Measurements from ENCODE around the gene CTSD.

CTSD gene

DNA sequence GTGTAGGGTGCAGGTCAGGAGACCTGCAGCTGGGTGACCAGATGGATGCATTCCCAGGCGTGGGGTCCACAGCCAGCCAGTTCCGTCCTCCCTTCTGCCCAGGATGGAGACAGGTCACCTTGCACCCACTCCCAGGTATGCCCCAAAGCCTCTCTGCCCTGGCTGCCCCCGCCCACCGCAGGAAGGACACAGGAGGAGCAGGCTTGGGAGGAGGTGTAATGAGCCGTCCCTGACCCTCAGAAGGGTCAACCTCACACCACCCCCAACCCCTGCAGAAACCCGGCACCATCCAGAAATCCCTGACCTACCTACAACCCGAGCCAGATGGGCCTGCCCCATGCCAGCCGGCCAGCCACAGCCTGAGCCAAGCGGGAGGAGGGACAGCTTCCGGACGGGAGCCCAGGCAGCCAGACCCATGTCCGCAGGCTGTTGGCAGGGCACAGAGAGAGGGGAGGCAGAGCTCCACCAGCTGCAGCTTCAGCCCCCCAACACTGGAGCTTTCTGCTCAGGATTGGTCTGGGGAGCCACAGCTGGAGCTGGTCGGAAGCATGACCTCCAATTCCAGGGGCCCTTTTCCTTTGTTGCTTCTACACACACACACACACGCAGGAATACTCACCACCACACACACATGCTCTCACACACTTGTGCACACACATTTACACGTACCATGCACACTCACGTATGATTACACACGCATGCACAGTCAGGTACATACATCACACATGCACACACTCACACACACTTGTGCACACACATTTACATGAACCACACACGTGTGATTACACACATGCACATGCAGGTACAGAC is 18.6 kb downstream of the CTSD start:
- no peak for DNase-seq (ENCODE audit: low read depth in 2 of 2)

DNA sequence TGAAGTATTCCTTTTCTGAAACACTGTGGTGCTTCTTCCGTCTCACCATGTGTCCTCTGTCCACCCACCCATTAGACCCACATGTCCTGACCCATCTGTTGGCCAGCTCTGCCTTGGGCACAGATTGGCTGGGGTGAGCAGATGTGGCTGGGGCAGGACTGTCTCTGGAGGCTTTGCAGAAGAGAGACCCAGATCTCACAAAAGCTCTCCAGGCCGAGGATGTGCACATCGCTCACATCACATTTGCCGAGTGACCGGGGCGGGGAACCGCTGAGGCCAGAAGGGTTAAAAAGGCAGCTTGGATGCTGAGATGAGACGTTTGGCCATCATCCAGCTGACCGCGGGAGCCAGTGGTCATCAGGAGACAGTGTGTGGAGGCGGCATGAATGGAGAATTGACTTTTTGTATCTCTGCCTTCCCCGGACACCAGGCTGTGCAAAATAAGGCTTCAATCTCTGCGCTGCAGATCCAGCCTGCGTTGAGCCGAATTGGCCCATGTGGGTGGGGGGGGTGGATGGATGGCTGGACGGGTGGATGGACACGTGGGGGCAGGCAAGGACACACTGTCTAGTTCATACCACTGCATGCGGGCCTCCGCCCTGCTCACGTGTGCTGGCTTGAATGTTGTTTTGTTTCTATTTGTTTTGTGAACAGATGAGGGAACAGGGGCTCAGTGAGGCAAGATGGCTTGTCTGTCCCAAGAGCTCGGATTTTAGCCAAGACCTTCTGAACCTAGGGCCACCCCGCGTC is 19.4 kb downstream of the CTSD start:
- DNase-seq (ENCODE audit: low read depth in 2 of 2), result no peak

DNA sequence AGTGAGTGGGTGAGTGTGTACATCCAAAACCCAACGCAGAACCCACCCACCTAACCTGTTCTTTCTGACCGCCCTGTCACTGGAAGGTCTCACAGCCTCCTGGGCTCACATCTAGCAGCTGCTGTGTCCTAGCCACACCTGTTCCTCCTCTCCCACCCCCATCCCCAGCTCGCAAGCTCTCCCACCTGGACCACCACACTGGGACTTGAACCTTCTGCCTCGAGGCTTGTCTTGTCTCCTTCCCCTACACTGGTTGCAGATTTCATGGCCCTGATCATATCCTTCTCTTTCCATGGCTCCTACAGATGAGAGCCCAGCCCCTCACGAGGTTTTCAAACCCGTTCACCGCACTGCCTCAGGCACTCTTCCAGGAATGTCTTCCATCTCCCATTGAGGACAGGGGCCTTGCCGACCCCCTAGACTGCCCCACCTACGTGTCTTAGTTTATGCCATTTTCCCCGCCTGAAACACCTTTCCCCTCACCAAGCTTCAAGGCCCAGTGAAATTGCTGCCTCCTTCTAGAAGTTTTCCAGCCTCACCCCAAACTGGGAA is 20.1 kb downstream of the CTSD start:
- no peak for DNase-seq (ENCODE audit: low read depth in 2 of 2)

DNA sequence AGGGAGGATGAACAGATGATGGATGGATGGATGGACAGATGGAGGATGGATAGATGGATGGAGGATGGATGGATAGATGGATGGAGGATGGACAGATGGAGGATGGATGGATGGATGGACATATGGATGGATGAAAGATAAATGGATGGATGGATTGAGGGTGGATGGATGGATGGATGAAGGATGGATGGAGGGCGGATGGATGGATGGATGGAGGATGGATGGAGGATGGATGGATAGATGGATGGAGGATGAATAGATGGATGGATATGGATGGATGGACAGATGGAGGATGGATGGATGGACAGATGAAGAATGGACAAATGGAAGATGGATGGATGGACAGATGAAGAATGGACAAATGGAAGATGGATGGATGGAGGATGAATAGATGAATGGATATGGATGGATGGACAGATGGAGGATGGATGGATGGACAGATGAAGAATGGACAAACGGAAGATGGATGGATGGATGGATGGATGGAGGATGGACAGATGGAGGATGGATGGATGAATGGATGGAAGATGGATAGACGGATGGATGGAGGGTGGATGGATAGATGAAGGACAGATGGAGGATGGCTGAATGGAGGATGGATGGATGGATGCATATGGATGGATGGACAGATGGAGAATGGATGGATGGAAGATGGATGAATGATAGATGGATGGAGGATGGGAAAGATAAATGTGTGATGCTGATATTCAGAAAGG is 20.7 kb downstream of the CTSD start:
- DNase-seq (ENCODE audit: low read depth in 2 of 2), result no peak

DNA sequence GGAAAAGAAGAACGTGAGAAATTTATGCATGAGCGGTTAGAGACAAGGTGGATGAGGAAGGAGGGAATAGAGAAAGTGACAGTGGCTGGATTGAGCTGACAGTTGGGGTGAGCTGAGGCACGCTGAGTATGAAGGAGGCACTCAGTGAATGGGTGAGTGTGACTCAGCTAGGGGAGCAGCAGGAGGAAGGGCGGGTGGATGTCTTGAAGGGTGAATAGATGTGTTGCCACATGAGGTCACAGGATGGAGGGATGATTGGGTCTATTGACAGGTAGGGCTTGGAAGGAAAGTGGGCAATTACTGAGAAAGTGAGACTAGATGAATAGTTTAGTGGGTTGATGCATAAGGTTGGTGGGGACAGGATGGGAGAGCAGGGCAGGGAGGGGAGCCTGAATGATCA is 21.4 kb downstream of the CTSD start:
- DNase-seq (ENCODE audit: low read depth in 2 of 2), result no peak

DNA sequence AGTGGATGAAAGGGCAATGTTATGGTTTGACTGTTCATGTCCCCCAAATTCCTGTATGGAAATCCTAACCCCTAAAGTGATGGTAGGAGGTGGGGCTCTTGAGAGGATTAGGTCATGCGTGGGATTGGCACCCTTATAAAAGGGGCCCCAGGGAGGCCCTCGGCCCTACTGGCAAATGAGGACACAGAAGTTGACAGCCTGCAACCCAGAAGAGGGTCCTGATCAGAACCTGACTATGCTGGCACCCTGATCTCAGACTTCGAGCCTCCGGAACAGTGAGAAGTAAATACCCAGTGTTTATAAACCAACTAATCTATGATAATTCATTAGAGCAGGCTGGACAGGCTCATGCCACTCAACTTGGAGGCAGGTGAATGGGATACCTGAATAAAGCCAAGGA is 22.0 kb downstream of the CTSD start:
- no peak for DNase-seq (ENCODE audit: low read depth in 2 of 2)

DNA sequence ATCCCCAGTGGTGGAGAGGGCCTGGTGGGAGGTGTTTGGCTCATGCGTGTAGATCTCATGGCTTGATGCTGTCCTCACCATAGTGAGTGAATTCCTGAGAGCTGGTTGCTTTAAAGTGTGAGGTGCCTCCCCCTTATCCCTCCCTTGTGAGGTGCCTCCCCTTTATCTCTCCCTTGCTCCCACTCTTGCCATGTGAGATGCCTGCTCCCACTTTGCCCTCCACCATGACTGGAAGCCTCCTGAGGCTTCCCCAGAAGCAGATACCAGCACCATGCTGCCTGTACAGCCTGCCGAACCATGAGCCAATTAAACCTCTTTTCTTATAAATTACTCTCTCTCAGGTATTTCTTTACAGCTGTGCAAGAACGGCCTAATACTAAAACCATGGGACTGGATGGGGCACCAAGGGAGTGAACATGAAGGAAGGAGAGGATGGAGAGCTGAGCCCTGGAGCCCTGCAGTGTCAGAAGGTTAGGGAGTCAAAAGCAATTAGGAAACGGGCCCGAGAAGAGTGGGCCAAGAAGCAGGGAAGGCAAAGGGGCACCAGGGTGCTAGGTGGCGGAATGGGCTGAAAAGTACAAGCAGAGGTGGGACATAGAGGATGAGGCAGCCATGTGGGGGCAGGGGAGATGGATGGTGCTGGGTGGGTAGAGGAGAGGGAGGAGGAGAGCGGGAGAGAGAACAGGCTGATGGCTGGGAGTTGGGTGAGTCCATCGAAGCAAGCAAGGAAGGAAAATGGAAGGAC is 22.8 kb downstream of the CTSD start:
- DNase-seq (ENCODE audit: low read depth in 2 of 2), result no peak

DNA sequence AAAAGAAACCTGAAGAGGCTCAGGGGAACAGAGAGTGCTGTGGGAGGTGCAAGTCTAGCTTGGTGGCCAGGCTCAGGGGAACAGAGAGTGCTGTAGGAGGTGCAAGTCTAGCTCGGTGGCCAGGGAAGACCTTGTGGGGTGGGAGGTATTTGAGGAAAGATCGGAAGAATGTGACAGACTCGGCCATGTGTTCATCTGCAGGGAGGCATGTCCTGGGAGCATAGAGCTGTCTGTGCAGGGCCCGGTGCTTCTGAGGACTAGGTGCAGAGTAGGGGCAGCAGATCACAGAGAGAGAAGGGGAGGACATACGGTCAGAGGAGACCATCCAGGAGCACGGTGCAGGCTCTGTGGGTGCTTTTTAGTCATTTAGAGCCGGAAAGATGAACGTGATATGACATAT is 24.2 kb downstream of the CTSD start:
- no peak for DNase-seq (ENCODE audit: low read depth in 2 of 2)

DNA sequence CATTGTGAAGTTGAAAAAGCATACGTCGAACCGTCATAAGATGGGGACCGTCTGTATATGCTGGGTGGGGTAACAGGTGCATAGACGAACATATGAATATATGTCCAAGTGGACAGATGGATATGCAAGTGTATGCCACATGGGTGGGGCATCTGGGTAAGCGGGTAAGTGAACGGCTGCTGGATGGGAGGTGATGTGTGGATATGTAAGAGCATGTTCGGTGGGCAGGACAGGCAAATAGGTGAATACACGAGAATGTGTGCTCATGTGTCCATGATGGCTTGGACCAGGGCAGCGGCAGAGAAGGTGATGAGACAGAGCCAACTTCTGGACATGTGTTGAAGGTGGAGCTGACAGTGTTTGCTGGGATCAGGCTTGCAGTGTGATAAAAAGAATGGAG is 25.3 kb downstream of the CTSD start:
- no peak for DNase-seq (ENCODE audit: low read depth in 2 of 2)

DNA sequence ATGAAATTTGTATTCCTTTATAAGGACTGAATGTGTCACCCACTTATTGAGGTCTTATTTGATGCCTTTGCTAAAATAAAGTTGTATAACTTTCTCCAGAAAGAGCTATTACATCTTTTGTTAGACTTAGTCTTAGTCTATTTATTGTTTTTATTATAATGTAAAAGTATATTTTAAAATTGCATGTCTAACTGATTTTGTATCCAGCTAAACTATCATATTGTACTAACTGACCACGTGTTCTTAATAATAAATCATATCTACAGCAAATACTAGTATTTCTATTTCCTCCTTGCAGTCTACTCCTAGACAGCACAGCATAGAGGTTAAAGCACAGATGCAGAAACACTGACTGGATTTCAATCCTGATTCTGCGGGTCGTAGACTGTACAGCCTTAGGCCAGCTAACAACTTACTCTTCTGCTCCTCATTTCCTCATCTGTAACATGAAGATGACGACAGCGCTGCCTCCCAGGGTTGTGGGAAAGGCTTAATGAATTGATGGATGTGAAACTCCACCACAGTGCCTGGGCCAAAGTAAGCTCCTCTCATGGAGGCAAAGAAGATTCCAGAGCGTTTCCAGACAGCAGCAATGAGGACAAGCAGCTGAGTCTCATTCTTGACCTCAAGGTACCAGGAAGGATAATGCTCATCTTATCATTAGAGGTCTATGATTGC is 26.5 kb downstream of the CTSD start:
- DNase-seq (ENCODE audit: low read depth in 2 of 2), result no peak

DNA sequence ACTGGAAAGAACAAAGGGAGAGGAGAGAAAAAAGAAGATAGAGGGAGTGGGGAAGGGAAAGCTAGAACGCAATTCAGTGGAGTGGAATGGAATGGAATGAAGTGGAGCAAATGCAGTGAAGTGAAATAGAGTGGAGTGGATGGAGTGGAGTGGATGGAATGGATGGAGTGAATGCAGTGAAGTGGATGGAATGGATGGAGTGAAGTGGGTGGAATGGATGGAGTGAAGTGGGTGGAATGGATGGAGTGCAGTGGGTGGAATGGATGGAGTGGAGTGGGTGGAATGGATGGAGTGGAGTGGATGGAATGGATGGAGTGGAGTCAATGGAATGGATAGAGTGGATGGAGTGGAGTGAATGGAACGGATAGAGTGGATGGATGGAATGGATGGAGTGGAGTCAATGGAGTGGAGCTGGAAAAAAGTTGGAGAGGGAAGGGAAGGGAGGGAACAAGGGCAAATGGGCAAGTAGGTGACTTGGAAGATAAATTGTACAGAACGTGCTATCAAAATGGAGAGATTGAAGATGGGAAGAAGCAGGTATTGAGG is 27.2 kb downstream of the CTSD start:
- no peak for DNase-seq (ENCODE audit: low read depth in 2 of 2)

DNA sequence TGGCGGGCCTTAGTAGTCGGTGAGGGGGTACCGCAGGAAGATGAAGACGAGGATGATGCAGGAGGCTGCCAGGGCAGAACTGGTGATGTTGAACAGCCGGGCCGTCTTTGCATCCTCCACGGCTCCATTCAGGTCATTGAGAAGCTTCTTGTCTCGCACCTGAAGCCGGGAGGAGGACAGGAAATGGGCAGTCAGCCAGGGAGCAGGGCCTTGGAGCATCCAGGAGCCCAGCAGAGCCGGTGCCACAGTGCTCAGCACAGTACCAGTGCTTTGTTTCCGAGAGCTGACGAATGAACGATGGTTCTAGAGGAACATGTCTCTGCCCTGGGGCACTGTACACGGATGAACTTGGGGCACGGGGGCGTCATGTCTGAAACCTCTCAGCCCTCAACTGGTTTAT is 28.5 kb downstream of the CTSD start:
- no peak for DNase-seq (ENCODE audit: low read depth in 2 of 2)

DNA sequence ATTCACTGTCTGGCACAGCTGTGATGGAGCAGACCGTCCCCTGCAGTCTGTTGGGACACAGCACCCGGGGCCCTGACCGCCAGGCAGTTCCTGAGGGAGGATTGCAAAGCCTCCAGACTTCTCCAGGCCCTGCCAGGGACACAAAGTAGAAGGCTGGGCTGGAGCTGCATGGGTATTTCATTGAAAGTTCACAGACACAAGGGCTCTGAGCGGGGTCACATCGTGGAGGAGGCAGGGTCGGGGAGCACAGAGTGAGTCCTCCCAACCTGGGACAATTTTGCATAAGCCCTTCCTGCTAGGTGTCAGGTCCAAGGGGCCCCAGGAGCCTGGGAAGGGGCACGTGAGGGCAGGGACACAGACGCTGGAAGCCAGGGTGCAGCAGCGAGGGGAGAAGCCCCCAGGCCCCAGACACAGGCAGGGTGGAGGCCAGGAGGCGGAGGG is 29.1 kb downstream of the CTSD start:
- DNase-seq (ENCODE audit: low read depth in 2 of 2), result no peak

DNA sequence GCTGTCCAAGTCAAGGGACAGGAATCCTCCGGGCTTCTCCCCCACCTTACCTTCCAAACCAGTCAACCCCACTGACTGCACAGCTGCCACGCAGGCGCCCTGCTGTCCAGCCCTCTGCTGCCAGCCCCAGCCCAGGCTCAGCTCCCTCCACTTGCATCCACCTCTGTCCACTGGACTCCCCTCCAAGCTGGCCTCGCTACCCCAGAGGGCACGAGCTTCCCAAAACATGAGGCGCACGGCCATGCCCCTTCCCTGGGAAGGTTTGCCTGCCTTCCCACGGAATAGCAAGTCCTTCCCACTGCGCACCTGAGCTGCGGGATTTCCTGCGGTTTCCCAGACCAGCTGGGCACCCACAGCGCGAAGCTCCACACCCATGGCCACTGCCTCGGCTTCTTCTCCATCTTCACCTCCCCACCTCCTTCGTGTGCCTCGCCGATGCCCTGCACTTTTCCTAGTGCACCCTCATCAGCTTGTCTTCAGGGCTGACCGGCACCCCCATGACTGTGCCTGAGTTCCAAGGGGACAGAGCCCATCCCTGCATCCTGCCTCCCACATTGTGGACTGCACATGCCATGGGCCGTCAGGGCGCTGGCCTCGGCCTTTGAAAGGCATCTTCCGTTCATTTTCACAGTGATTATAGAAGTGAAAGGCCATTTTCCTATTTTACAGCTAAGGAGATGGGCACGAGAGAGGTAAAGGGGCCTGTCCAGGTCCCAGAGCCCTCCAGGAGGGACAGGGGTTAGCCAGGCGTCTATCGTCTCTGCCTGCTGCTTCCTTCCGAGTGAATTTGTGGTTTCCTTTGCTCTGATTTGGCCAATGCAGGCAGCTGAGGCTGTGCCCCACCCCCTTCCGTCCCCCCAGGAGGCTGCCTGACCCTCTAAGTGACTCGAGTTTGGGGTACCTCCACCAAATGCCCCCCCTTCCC is 29.7 kb downstream of the CTSD start:
- DNase-seq (ENCODE audit: low read depth in 2 of 2), result no peak

DNA sequence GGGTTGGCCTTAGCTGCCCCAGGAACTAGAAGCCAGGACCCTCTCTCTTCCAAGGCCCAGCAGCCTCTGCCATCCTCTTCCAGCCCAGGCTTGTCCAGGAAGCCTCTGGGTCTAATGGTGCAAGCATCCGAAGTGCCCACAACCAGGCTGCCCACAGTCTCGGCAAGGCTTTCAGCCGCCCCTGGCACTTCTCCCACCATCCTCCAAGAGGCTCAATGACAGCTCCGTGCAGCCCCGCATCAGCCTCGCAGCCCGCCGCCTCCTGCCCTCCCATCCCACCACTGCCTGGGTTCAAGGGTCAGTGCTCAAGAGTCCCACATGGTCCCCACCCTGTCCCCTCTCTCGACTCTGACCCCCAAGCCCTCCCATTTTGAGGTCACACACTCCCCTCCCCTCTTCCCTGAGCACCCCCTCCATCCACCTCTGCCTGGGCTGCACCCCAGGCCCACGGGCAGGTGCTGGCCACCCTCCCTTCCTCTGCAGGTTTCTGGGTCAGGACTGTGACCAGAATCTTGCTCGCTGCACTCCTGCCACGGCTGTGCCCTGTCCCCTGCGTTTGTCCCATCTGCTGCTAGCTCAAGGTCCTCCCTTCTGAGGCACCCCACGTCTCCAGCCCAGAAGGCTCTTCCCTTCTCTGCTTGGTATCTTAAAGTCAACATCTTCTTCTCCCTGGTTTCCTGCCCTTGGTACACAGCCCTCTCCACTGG is 30.6 kb downstream of the CTSD start:
- no peak for DNase-seq (ENCODE audit: low read depth in 2 of 2)

DNA sequence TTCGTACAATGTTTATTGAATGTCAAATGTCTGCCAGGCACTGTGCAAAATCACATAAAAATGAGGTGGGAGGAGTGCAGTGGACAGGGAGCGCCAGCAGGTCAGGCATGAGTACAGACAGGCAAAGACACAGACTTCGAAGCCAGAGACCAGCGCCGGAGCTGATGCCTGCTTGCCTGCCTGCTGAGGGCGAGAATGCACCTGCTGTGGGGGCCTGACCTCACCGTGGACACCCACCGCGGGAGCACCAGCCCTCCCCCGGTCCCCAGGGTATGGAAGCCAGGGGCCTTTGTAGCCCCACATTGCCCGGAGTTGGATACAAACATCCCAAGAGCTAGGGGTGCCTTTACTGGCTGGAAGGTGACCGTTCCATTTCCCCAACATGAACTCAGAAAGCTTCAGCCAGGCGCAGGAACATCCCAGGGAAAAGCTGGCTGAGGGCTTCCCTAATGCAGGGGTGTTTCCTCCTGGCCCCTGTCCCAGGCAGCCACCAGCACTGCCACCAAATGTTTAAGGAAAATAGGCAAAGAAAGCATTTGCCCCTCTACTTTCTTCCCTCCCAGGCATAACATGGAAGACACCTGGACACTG is 31.2 kb downstream of the CTSD start:
- DNase-seq (ENCODE audit: low read depth in 2 of 2), result no peak

DNA sequence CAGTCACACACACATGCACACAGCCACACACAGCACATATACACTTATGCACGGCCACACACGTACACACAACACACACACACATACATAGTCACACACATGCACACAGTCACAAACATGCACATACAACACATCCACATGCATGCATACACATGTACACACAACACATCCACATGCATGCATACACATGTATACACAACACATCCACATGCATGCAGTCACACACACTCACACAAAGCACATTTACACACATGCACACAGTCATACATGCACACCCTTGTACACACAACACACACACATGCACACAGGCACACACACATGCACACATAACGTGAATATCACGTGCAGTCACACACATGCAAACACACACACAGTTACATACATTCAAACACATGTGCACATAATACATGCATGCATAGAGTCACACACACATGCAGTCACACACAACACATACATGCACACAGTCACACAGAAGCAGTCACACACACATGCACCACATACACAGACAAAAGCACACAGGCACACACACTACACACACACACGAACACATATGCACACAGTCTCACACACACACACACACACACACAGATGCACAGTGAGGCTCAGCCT is 32.2 kb downstream of the CTSD start:
- no peak for DNase-seq (ENCODE audit: low read depth in 2 of 2)

DNA sequence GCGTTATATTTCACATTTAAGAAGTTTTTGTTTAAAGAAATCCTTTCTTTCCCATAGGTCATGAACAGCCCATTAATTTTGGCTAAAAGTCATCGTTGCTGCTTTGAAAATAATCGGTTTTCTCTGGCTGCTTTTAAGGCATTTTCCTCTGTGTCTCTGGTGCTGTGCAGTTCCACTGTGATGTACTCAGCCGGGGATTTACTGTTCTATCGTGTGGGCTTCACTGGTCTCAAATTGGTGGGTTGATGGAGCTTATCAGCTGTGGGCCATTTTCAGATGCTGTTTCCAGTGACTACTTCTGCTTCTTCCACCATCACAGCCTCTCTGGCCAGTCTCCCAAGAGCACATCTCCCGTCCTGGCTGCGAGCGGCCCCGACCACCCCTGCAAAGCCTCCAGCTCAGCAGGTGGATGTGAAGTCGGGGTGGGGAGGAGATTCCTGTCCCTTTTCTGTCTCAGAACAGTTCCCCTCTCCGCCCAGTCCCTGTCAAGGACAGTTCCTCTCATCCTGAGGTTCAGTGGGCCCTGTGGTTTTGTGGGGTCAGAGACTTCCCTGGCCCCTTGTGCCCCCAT is 33.6 kb downstream of the CTSD start:
- no peak for DNase-seq (ENCODE audit: low read depth in 2 of 2)

Measured in stimulated activated CD8-positive, alpha-beta memory T cell treated with anti-CD3 and anti-CD28 coated beads, Interleukin-15, amount 100 ng/mL, for 4 hours (primary cell).